AG10803 (cell line): ENCODE measurements around the gene PAK1.

ENCODE experiments used
- DNase-seq: peaks from one replicate; pipeline ENCODE4 v3.0.0; 2010; ENCODE audit warnings: low read depth
- H3K4me3 ChIP-seq: 2 replicates; pipeline ENCODE4 v1.5.1; 2011; ENCODE audit warnings: mild to moderate bottlenecking, low read length, control low read depth
- TF ChIP-seq, protein P1 (sequence below): conservative IDR thresholded peaks from 2 replicates; pipeline ENCODE4 v1.5.1; 2011; ENCODE audit warnings: mild to moderate bottlenecking, low read length, control low read depth, inconsistent platforms

The PAK1 gene

DNA sequence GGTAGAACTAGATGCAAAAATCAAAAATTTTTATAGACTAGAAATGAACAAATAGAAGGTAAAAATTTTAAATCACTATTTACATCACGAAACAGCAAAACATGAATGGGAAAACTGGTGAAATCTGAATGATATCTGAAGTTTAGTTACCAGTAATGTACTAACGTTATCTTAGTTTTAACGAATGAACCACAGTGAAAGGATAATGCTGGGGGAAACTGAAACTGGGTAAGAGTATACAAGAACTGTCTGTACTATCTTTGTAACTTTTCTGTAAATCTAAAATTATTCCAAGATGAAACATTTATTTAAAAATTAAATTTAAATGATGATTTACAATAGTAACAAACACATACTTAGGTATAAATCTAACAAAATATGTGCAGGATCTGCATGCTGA lies 179.9 kb downstream of the PAK1 start:
- no peak overlapping the region for H3K4me3 ChIP-seq
- no peak for DNase-seq
- TF ChIP-seq, protein P1, sequence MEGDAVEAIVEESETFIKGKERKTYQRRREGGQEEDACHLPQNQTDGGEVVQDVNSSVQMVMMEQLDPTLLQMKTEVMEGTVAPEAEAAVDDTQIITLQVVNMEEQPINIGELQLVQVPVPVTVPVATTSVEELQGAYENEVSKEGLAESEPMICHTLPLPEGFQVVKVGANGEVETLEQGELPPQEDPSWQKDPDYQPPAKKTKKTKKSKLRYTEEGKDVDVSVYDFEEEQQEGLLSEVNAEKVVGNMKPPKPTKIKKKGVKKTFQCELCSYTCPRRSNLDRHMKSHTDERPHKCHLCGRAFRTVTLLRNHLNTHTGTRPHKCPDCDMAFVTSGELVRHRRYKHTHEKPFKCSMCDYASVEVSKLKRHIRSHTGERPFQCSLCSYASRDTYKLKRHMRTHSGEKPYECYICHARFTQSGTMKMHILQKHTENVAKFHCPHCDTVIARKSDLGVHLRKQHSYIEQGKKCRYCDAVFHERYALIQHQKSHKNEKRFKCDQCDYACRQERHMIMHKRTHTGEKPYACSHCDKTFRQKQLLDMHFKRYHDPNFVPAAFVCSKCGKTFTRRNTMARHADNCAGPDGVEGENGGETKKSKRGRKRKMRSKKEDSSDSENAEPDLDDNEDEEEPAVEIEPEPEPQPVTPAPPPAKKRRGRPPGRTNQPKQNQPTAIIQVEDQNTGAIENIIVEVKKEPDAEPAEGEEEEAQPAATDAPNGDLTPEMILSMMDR, result no peak

DNA sequence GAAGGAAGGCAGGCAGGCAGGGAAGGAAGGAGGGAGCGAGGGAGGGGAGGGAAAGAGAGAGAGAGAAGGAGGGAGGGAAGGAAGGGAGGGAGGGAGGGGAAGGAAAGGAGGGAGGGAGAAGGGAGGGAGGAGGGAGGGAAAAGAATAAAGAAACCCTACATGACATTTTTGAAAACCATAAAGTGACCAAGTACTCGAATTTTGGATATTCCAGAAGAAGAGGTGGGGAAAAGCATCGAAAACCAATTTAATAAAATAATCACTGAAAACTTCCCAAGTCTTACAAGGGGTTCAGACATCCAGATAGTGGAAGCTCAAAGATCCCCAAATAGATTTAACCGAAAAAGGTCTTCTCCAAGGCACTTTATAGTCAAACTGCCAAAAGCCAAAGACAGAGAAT lies 184.2 kb downstream of the PAK1 start:
- no peak overlapping the region for H3K4me3 ChIP-seq
- TF ChIP-seq, protein P1, result no peak

DNA sequence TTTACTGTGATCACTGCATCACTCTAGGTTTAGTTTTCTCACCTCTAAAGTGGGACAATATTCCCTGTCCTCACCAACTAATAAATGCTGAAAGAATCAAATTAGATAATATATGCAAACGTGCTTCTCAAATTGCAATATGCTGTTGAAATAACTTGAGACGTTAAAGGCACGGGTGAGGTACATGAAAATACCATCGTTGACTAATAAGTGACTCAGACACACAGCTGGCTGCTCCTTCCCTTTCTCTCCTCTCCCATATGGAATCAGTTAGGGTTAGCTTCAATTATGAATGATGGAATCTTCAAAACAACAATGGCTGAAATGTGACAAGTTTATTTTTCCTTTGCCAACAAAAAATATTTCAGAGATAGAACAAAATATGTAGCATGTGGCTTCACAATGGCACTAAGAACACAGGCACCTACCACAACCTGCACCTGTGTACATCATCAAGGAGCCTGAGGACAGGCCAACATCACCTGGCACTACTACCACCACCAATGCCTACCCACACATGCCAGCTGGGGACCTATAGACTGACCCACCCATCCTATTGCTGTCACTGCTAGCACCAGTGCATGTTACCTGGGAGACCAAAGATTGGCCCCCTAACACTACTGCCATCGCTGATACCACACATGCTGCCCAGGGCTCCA lies 186.2 kb downstream of the PAK1 start:
- peak; percentile 92 for DNase-seq
- TF ChIP-seq, protein P1, result no peak
- no peak overlapping the region for H3K4me3 ChIP-seq

More for the DNA sequence above, 184.2 kb downstream of the PAK1 start:
- no peak for DNase-seq

DNA sequence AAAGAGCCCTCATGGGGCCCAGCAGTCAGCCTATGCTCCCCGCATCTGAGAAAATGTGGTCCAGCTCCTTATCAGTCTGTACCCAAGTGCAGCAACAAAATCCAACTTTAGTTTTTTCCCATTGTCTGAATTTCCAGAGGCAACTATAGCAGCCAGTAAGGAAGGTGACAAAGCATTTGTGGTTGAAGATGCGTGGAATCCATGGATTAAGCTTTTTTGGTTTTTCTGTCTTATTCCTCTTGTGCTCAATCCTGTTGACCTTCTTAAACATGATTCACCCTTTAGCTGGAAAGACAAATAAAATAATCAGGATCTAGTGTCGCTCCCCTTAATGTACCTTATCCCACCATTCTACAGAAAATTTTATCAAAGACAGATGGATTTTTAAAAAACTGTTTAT lies 186.8 kb downstream of the PAK1 start:
- no peak for DNase-seq
- H3K4me3 ChIP-seq, result no peak overlapping the region
- TF ChIP-seq, protein P1, result no peak

DNA sequence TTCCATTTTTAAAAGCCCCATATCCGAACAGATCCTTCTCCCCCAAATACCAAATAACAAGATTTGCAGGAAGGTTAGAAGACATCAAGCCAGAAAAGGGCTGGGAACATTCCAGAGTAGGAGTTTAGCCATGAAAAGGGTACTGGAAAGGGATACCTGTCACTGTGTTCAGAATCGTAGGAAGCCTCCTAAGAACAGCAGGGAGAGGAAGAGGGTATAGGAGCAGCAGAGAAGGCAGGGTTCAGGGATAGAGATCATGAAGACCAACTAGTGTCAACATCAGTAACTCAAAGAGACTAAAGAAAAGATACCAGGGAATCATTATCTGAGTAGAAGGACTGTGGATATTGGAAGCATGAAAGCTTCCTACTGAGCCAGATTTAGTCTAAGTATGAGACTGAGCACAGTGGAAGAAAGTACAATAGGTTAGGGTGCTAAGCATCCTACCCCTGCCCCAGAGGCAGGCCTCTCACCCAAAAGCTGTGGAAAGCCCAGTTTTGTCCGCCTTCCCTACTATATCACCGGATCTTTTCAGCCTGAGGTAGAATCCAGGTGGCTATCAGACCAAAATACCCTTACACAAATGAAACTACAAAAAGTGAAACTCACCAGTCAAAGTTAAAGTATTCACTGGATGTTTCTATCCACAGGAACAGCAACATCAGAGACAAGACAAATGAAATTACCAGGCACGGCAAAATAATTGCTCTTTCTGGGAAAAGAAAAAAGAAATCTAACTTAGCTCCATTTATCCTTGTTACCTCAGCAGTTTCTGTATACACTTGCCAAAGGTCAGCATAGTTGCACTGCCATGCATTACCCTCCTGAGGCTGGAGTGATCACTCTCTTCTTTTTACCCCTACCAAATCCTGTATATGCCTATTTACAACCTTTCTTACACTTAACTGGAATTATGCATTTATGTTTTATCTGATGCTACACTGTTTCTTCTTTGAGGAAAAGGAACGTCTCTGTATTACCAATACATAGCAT lies 189.1 kb downstream of the PAK1 start:
- TF ChIP-seq, protein P1, result no peak
- DNase-seq, result no peak
- H3K4me3 ChIP-seq, result no peak overlapping the region

DNA sequence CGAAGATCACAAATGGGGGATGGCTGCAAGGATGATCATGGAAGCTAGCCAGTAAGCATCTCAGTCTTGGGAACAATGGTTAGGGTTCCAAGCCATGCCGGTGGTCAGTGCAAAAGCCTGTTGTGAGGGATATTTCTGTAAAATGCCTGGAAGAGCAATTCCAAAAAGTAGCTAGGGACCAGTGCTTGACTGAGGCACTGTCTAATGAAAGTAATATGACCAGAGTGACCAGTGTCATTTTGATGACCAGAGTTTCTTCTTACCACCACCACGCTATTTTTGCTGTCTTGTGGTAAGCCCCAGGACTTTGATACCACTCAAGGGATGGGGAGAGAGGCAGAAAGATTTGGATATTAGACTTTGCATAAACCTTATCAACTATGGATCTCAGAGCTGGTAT lies 190.8 kb downstream of the PAK1 start:
- no peak for DNase-seq
- H3K4me3 ChIP-seq, result no peak overlapping the region
- TF ChIP-seq, protein P1, result no peak
